Gastrocnemius medialis (tissue), 4 donors: ENCODE results near the gene KLHL13. TPM values are rescaled to one million over a fixed set of nuclear protein-coding genes. Genes with fewer than 3 reads are reported as not detected.

Source experiments
- ATAC-seq, 2 donors: fragments of 150-250 bp; one replicate each; pipeline ENCODE4 v1.9.1; 2016
- DNase-seq, 2 donors: peaks; one replicate each; pipeline ENCODE4 v3.0.0-alpha.2; 2019
- H3K27ac ChIP-seq, 4 donors: fragments of 200-600 bp; sonication (generic); 1 replicate in 1 of 4; 2 replicates in 3 of 4; pipeline ENCODE4 v1.5.1; 2016 to 2018; ENCODE audit warnings: mild to moderate bottlenecking in 2 of 4, moderate library complexity in 1 of 4
- H3K27me3 ChIP-seq, 3 donors: fragments of 200-600 bp; sonication (generic) in 2 of 3; 1 replicate in 1 of 3; 2 replicates in 2 of 3; pipeline versions ENCODE4 v1.5.1 to v1.6.0; 2016 to 2019; ENCODE audit warnings: mild to moderate bottlenecking in 1 of 3, moderate library complexity in 1 of 3
- H3K36me3 ChIP-seq, 2 donors: fragments of 200-600 bp; sonication (generic) in 1 of 2; one replicate each; pipeline ENCODE4 v1.5.1; 2017 to 2018
- H3K4me1 ChIP-seq, 2 donors: fragments of 200-600 bp; sonication (generic) in 1 of 2; one replicate each; pipeline ENCODE4 v1.5.1; 2016 to 2017; ENCODE audit warnings: mild to moderate bottlenecking in 2 of 2
- H3K4me3 ChIP-seq, 4 donors: fragments of 200-600 bp; sonication (generic) in 3 of 4; 1 replicate in 1 of 4; 2 replicates in 3 of 4; pipeline ENCODE4 v1.5.1; 2016 to 2019; ENCODE audit warnings: mild to moderate bottlenecking in 2 of 4
- H3K9me3 ChIP-seq, 3 donors: fragments of 200-600 bp; sonication (generic) in 2 of 3; 1 replicate in 1 of 3; 2 replicates in 2 of 3; pipeline ENCODE4 v1.5.1; 2016 to 2019
- CTCF ChIP-seq, 5 experiments: fragments of 450-650 bp in 3 of 5; fragments of 200-600 bp in 2 of 5; sonication (generic) in 2 of 5; IDR thresholded peaks in 4 of 5; conservative IDR thresholded peaks in 1 of 5; 1 replicate in 4 of 5; 2 replicates in 1 of 5; pipeline ENCODE4 v1.5.1; 2016 to 2019; ENCODE audit warnings: antibody characterized with exemption in 5 of 5, mild to moderate bottlenecking in 3 of 5, moderate library complexity in 3 of 5
- POLR2A ChIP-seq, 2 donors: fragments of 450-650 bp; IDR thresholded peaks; one replicate each; pipeline ENCODE4 v1.6.1; 2017; ENCODE audit warnings: antibody characterized with exemption in 2 of 2, mild to moderate bottlenecking in 2 of 2, moderate library complexity in 2 of 2
- in situ Hi-C, 4 donors: fragments of 200-750 bp; cut with MboI; loops; one replicate each; pipeline versions ENCODE4 v1.15.0 to v1.8.0; 2017; ENCODE audit warnings: low sequenced_read_pairs in 4 of 4
- intact Hi-C: fragments of 100-400 bp; cut with DNase I; formaldehyde crosslinking; loops from one replicate; pipeline ENCODE4 v1.15.1; 2023; ENCODE audit warnings: low total_unique reads
- total RNA-seq, 4 donors: library from RNA; depleted of rRNA; stranded (reverse); fragments of >200 nt; gene quantifications; one replicate each; pipeline versions ENCODE4 v1.1.0 to v1.2.3, GENCODE V29; 2016

KLHL13 gene
- total RNA-seq, 4 donors from 2014 or later, result 0.87 to 3.4 (median 1.0) TPM

- Histone ChIP-seq H3K9me3 (no peaks in the 10 kb centered on the region), H3K4me3 (no peak overlapping the region), H3K27ac (no peak overlapping the region), H3K36me3 (no peaks in the 10 kb centered on the region), H3K27me3 (no peaks in the 10 kb centered on the region), H3K4me1 (no peaks in the 10 kb centered on the region)
- no peak for DNase-seq
- TF ChIP-seq CTCF (IDR thresholded peaks at IDR 0.05 in 4 of 5, conservative IDR thresholded peaks at IDR 0.05 in 1 of 5) (no peak), POLR2A (IDR thresholded peaks at IDR 0.05) (no peak)
- no peak for ATAC-seq
- intact Hi-C loops (no loop called here), in situ Hi-C loops (no loop called here)
These were observed 8.3 kb downstream of the KLHL13 start for GRCh38 chrX:118108304-118108703.

- ATAC-seq, result no peak
- no peak for DNase-seq
- in situ Hi-C loops, result no loop called here
These were observed 16.5 kb downstream of the KLHL13 start for GRCh38 chrX:118100091-118100490.

GRCh38 chrX:118088084-118088483 is 28.5 kb downstream of the KLHL13 start:
- Histone ChIP-seq H3K27ac (no peak overlapping the region), H3K4me3 (no peak overlapping the region), H3K27me3 (no peaks in the 10 kb centered on the region), H3K9me3 (no peaks in the 10 kb centered on the region), H3K36me3 (no peaks in the 10 kb centered on the region), H3K4me1 (no peaks in the 10 kb centered on the region)
- no peak for ATAC-seq
- in situ Hi-C loops (no loop called here), intact Hi-C loops (no loop called here)
- no peak for DNase-seq
- no peak for TF ChIP-seq CTCF (IDR thresholded peaks at IDR 0.05 in 4 of 5, conservative IDR thresholded peaks at IDR 0.05 in 1 of 5)
- TF ChIP-seq POLR2A (IDR thresholded peaks at IDR 0.05), result no peak

More at GRCh38 chrX:118100091-118100490, 16.5 kb downstream of the KLHL13 start:
- intact Hi-C loops, result no loop called here
- TF ChIP-seq POLR2A (IDR thresholded peaks at IDR 0.05), result no peak
- TF ChIP-seq CTCF (IDR thresholded peaks at IDR 0.05 in 4 of 5, conservative IDR thresholded peaks at IDR 0.05 in 1 of 5), result no peak
- no peak overlapping the region for H3K27ac ChIP-seq
- no peaks in the 10 kb centered on the region for H3K36me3 ChIP-seq
- no peak overlapping the region for H3K4me3 ChIP-seq
- H3K9me3 ChIP-seq, result no peaks in the 10 kb centered on the region
- H3K27me3 ChIP-seq, result no peaks in the 10 kb centered on the region
- no peaks in the 10 kb centered on the region for H3K4me1 ChIP-seq

- intact Hi-C loops, result no loop called here
- H3K4me3 ChIP-seq, result no peak overlapping the region
- in situ Hi-C loops, result no loop called here
- DNase-seq (no peak), ATAC-seq (no peak)
- no peak for TF ChIP-seq POLR2A (IDR thresholded peaks at IDR 0.05)
- no peak for TF ChIP-seq CTCF (IDR thresholded peaks at IDR 0.05 in 4 of 5, conservative IDR thresholded peaks at IDR 0.05 in 1 of 5)
- no peaks in the 10 kb centered on the region for H3K4me1 ChIP-seq
- H3K9me3 ChIP-seq, result no peaks in the 10 kb centered on the region
- H3K27ac ChIP-seq, result no peak overlapping the region
- no peaks in the 10 kb centered on the region for H3K36me3 ChIP-seq
- H3K27me3 ChIP-seq, result no peaks in the 10 kb centered on the region
These were observed 42.4 kb downstream of the KLHL13 start for GRCh38 chrX:118074196-118074595.

- no peaks in the 10 kb centered on the region for H3K36me3 ChIP-seq
- TF ChIP-seq CTCF (IDR thresholded peaks at IDR 0.05 in 4 of 5, conservative IDR thresholded peaks at IDR 0.05 in 1 of 5) (no peak), POLR2A (IDR thresholded peaks at IDR 0.05) (no peak)
- no peaks in the 10 kb centered on the region for H3K9me3 ChIP-seq
- in situ Hi-C loops (no loop called here), intact Hi-C loops (no loop called here)
- DNase-seq, result no peak
- no peak for ATAC-seq
- H3K4me1 ChIP-seq, result no peaks in the 10 kb centered on the region
- H3K27ac ChIP-seq, result no peak overlapping the region
- no peaks in the 10 kb centered on the region for H3K27me3 ChIP-seq
- no peak overlapping the region for H3K4me3 ChIP-seq
These were observed 49.6 kb downstream of the KLHL13 start for GRCh38 chrX:118066867-118067515.
